ENCODE data around the gene CDH12. TPM values are rescaled to one million over a fixed set of nuclear protein-coding genes. Genes with fewer than 3 reads are reported as not detected.

The CDH12 gene
- total RNA-seq, 4 donors from 2014 or later: not detected

DNA sequence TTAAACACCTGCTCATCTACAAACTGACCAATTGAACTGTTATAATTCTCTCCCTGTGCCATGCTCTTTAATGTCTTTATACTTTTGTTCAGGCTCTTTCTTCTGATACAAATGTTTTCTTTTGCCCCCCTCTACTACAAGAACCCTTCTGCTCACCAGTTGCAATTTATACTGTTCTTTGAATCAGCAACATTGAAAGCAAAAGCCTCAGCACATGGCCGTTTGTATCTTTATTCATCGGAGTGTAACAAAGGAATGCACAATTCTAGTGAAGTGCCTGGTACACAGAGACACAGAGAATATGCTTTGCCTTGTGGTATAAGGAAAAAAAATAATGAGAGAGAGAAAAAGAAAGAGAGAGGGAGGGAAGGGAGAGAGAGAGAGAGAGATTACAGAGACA, 547.1 kb downstream of the CDH12 start:
- intact Hi-C loops (cut with DNase I; ENCODE audit: low total_unique reads): no loop called here
- ATAC-seq: no peak
- H3K4me1 ChIP-seq: no peaks in the 10 kb centered on the region

GRCh38 chr5:22295832-22296231, 557.3 kb downstream of the CDH12 start:
- in situ Hi-C loops (cut with MboI; ENCODE audit: low sequenced_read_pairs in 4 of 4) (no loop called here), intact Hi-C loops (cut with DNase I; ENCODE audit: low total_unique reads) (no loop called here)
- no peak for ATAC-seq
- no peak for TF ChIP-seq POLR2A (IDR thresholded peaks at IDR 0.05)
- TF ChIP-seq CTCF (IDR thresholded peaks at IDR 0.05 in 4 of 5, conservative IDR thresholded peaks at IDR 0.05 in 1 of 5): no peak
- no peaks in the 10 kb centered on the region for H3K4me1 ChIP-seq
- no peak overlapping the region for H3K4me3 ChIP-seq
- H3K27me3 ChIP-seq: no peaks in the 10 kb centered on the region
- no peaks in the 10 kb centered on the region for H3K9me3 ChIP-seq
- no peak overlapping the region for H3K27ac ChIP-seq
- no peak for DNase-seq
- no peaks in the 10 kb centered on the region for H3K36me3 ChIP-seq

More for the DNA sequence above, 547.1 kb downstream of the CDH12 start:
- peaks cover 0 to 3% (median 0%) of the 10 kb centered on the region in 3 donors for H3K9me3 ChIP-seq
- no peak overlapping the region for H3K27ac ChIP-seq
- TF ChIP-seq POLR2A (IDR thresholded peaks at IDR 0.05) (no peak), CTCF (IDR thresholded peaks at IDR 0.05 in 4 of 5, conservative IDR thresholded peaks at IDR 0.05 in 1 of 5) (no peak)
- no peaks in the 10 kb centered on the region for H3K36me3 ChIP-seq
- H3K27me3 ChIP-seq: no peaks in the 10 kb centered on the region
- in situ Hi-C loops (cut with MboI; ENCODE audit: low sequenced_read_pairs in 4 of 4): no loop called here
- DNase-seq: no peak
- H3K4me3 ChIP-seq: no peak overlapping the region

DNA sequence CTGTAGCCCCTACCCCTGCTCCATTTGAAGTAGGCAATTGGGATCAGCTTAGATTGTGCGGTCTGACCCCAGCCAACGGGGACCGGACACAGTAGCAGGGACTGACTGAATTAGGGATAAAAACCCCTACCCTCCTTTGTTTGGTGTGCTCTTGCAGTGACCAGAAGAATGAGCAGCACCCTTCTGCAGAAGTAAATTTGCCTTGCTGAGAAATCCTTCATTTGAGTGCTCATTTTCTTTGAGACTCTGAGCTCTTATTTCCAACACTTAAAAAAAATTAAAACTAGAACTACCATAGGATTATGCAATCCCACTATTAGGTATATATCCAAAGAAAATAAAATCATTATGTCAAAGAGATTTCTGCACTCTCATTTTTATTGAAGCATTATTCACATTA, 560.0 kb downstream of the CDH12 start:
- TF ChIP-seq POLR2A (IDR thresholded peaks at IDR 0.05) (no peak), CTCF (IDR thresholded peaks at IDR 0.05 in 4 of 5, conservative IDR thresholded peaks at IDR 0.05 in 1 of 5) (no peak)
- Histone ChIP-seq H3K27me3 (no peaks in the 10 kb centered on the region), H3K4me1 (no peaks in the 10 kb centered on the region), H3K27ac (no peak overlapping the region), H3K4me3 (no peak overlapping the region), H3K9me3 (no peaks in the 10 kb centered on the region), H3K36me3 (no peaks in the 10 kb centered on the region)
- ATAC-seq (no peak), DNase-seq (no peak)
- intact Hi-C loops (cut with DNase I; ENCODE audit: low total_unique reads): no loop called here
- in situ Hi-C loops (cut with MboI; ENCODE audit: low sequenced_read_pairs in 4 of 4): no loop called here

GRCh38 chr5:22278164-22278563, 575.0 kb downstream of the CDH12 start:
- no peak for ATAC-seq

More at GRCh38 chr5:22278164-22278563, 575.0 kb downstream of the CDH12 start:
- H3K36me3 ChIP-seq: no peaks in the 10 kb centered on the region
- H3K4me1 ChIP-seq: no peaks in the 10 kb centered on the region
- H3K27me3 ChIP-seq: no peaks in the 10 kb centered on the region
- no peak overlapping the region for H3K27ac ChIP-seq
- in situ Hi-C loops (cut with MboI; ENCODE audit: low sequenced_read_pairs in 4 of 4): no loop called here
- no peaks in the 10 kb centered on the region for H3K9me3 ChIP-seq
- intact Hi-C loops (cut with DNase I; ENCODE audit: low total_unique reads): no loop called here
- TF ChIP-seq CTCF (IDR thresholded peaks at IDR 0.05 in 4 of 5, conservative IDR thresholded peaks at IDR 0.05 in 1 of 5) (no peak), POLR2A (IDR thresholded peaks at IDR 0.05) (no peak)
- H3K4me3 ChIP-seq: no peak overlapping the region
- DNase-seq: no peak

All from gastrocnemius medialis (tissue), 4 donors.